ENCODE results near the gene DISP2.

- TF ChIP-seq CTCF (IDR thresholded peaks at IDR 0.05): no peak
- TF ChIP-seq POLR2A (IDR thresholded peaks at IDR 0.05): no peak
- no peak for TF ChIP-seq POLR2AphosphoS5 (IDR thresholded peaks at IDR 0.05)
Observed at GRCh38 chr15:40334541-40334940, 23.5 kb upstream of the DISP2 start.
